Liver (tissue), 9 donors: Measurements from ENCODE around the gene PRH2. TPM values are rescaled to one million over a fixed set of nuclear protein-coding genes. Genes with fewer than 3 reads are reported as not detected.

Experiments used
- DNase-seq: peaks from one replicate; pipeline ENCODE4 v3.0.0-alpha.2; 2017; ENCODE audit warnings: low spot score
- H3K27ac ChIP-seq, 2 donors: one replicate each; pipeline ENCODE4 v1.7.0; 2013; ENCODE audit warnings: inconsistent platforms in 2 of 2, low read length in 2 of 2, control low read depth in 1 of 2, low read depth in 1 of 2, mild to moderate bottlenecking in 1 of 2
- H3K27me3 ChIP-seq, 4 donors: one replicate each; pipeline versions ENCODE4 v1.6.1 to v1.7.0; 2013; ENCODE audit warnings: low read length in 3 of 4, inconsistent platforms in 1 of 4, mild to moderate bottlenecking in 1 of 4, moderate library complexity in 1 of 4; ENCODE audit not compliant: control insufficient read depth in 4 of 4, insufficient read depth in 4 of 4
- H3K36me3 ChIP-seq, 4 donors: one replicate each; pipeline versions ENCODE4 v1.6.1 to v1.7.0; 2013; ENCODE audit warnings: low read length in 3 of 4, mild to moderate bottlenecking in 3 of 4, low read depth in 1 of 4, moderate library complexity in 1 of 4; ENCODE audit not compliant: control insufficient read depth in 4 of 4, insufficient read depth in 3 of 4
- H3K4me1 ChIP-seq, 4 donors: one replicate each; pipeline versions ENCODE4 v1.6.1 to v1.7.0; 2013; ENCODE audit warnings: low read length in 3 of 4, mild to moderate bottlenecking in 3 of 4, moderate library complexity in 1 of 4; ENCODE audit not compliant: control insufficient read depth in 4 of 4, insufficient read depth in 4 of 4
- H3K4me3 ChIP-seq, 3 donors: one replicate each; pipeline versions ENCODE4 v1.6.1 to v1.7.0; 2013; ENCODE audit warnings: low read length in 3 of 3, control low read depth in 1 of 3, low read depth in 1 of 3, mild to moderate bottlenecking in 1 of 3
- H3K9ac ChIP-seq, 2 donors: one replicate each; pipeline ENCODE4 v1.7.0; 2013; ENCODE audit warnings: low read length in 2 of 2, mild to moderate bottlenecking in 2 of 2, moderate library complexity in 2 of 2, control low read depth in 1 of 2, low read depth in 1 of 2
- H3K9me3 ChIP-seq, 4 donors: one replicate each; pipeline versions ENCODE4 v1.6.1 to v1.7.0; 2013; ENCODE audit warnings: low read length in 3 of 4; ENCODE audit not compliant: control insufficient read depth in 4 of 4
- EGR1 ChIP-seq, 2 donors: IDR thresholded peaks; 2 replicates each; pipeline ENCODE4 v1.6.1; 2016 to 2018; ENCODE audit warnings: antibody characterized with exemption in 2 of 2, low read depth in 2 of 2
- FOXA1 ChIP-seq: IDR thresholded peaks from 2 replicates; pipeline ENCODE4 v1.6.1; 2016; ENCODE audit warnings: antibody characterized with exemption
- FOXA2 ChIP-seq: IDR thresholded peaks from 2 replicates; pipeline ENCODE4 v1.6.1; 2016; ENCODE audit warnings: antibody characterized with exemption
- GABPA ChIP-seq, 2 donors: IDR thresholded peaks in 1 of 2; conservative IDR thresholded peaks in 1 of 2; 2 replicates each; pipeline ENCODE4 v1.6.1; 2016; ENCODE audit warnings: antibody characterized with exemption in 2 of 2, mild to moderate bottlenecking in 1 of 2, moderate library complexity in 1 of 2
- HNF4A ChIP-seq, 2 donors: conservative IDR thresholded peaks; 2 replicates each; pipeline ENCODE4 v1.6.1; 2016; ENCODE audit warnings: antibody characterized with exemption in 2 of 2, mild to moderate bottlenecking in 2 of 2
- HNF4G ChIP-seq: IDR thresholded peaks from 2 replicates; pipeline ENCODE4 v1.6.1; 2016; ENCODE audit warnings: antibody characterized with exemption
- JUND ChIP-seq, 2 donors: IDR thresholded peaks; 2 replicates each; pipeline ENCODE4 v1.6.1; 2016; ENCODE audit warnings: antibody characterized with exemption in 2 of 2
- NR2F2 ChIP-seq: IDR thresholded peaks from 2 replicates; pipeline ENCODE4 v1.6.1; 2016; ENCODE audit warnings: antibody characterized with exemption
- RAD21 ChIP-seq, 2 donors: IDR thresholded peaks; 2 replicates each; pipeline ENCODE4 v1.6.1; 2016; ENCODE audit warnings: antibody characterized with exemption in 2 of 2, mild to moderate bottlenecking in 2 of 2
- SP1 ChIP-seq: IDR thresholded peaks from 2 replicates; pipeline ENCODE4 v1.6.1; 2018; ENCODE audit warnings: antibody characterized with exemption, mild to moderate bottlenecking
- TAF1 ChIP-seq: conservative IDR thresholded peaks from 2 replicates; pipeline ENCODE4 v1.6.1; 2016; ENCODE audit warnings: antibody characterized with exemption, mild to moderate bottlenecking
- YY1 ChIP-seq: IDR thresholded peaks from 2 replicates; pipeline ENCODE4 v1.6.1; 2016; ENCODE audit warnings: antibody characterized with exemption, mild to moderate bottlenecking
- WGBS: extraction: QIAGEN DNeasy Blood & Tissue Kit; methylation state at CpG from one replicate; pipeline ENCODE4 v1.1.7; 2013; 5-methylcytosine and 5-hydroxymethylcytosine counted together
- polyA plus RNA-seq, 2 donors: library from polyadenylated mRNA; stranded (reverse) in 1 of 2; unstranded in 1 of 2; fragments of 200-250 nt in 1 of 2; fragments of >200 nt in 1 of 2; fragmentation: Nextera tagmentation in 1 of 2; extraction: Ambion mirVana in 1 of 2; gene quantifications; one replicate each; pipeline versions ENCODE4 v1.2.1 to v1.2.3, GENCODE V29; 2013 to 2015
- total RNA-seq, 2 donors: library from RNA; depleted of rRNA; stranded (reverse); fragments of >200 nt; gene quantifications; one replicate each; pipeline ENCODE4 v1.2.3, GENCODE V29; 2014
- TF ChIP-seq, protein P1 (sequence below): IDR thresholded peaks from 2 replicates; pipeline ENCODE4 v1.6.1; 2016; ENCODE audit warnings: antibody characterized with exemption
- TF ChIP-seq, protein P2 (sequence below): fragments of 150-350 bp; IDR thresholded peaks from 2 replicates; pipeline ENCODE4 v1.5.1; 2017; ENCODE audit warnings: improper control_type of control experiment, low read depth, low read length; ENCODE audit not compliant: missing input control
- TF ChIP-seq, protein P3 (sequence below): IDR thresholded peaks from 2 replicates; pipeline ENCODE4 v1.6.1; 2016; ENCODE audit warnings: antibody characterized with exemption
- TF ChIP-seq, protein P4 (sequence below): IDR thresholded peaks from 2 replicates; pipeline ENCODE4 v1.6.1; 2016; ENCODE audit warnings: antibody characterized with exemption
- TF ChIP-seq, protein P5 (sequence below): IDR thresholded peaks from 2 replicates; pipeline ENCODE4 v1.6.1; 2016; ENCODE audit warnings: antibody characterized with exemption, mild to moderate bottlenecking
- donor health status: healthy.
- donor health status: healthy.
- donor health status: healthy.
- donor health status: healthy.
- donor health status: healthy.

Gene PRH2
- total and polyA plus RNA-seq, 4 donors, result 0.23 to 0.42 (median 0.40) TPM; not detected in 1

DNA sequence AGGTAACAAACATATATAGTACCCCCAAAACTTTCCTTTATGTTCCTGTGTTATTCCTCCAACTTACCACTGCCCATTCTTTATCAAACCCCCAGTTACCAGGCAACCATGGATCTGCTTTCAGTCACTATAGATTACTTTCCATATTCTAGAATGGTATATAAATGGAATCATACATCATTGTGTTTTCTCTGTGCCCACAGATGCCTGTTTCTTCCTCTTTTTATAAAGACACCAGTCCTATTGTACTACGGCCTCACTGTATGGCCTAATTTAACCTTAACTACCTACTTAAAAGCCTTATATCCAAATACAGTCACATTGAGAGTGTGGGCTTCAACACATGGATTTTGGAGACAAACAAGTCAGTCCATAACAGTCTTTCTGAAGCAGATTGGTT is 7.5 kb downstream of the PRH2 start:
- no peak overlapping the region for H3K27ac ChIP-seq
- 91% methylated on average over 1 of the region's 1 CpG for WGBS
- H3K4me3 ChIP-seq, result no peak overlapping the region
- no peaks in the 10 kb centered on the region for H3K36me3 ChIP-seq
- H3K27me3 ChIP-seq, result no peaks in the 10 kb centered on the region
- no peaks in the 10 kb centered on the region for H3K4me1 ChIP-seq
- TF ChIP-seq, protein P1, sequence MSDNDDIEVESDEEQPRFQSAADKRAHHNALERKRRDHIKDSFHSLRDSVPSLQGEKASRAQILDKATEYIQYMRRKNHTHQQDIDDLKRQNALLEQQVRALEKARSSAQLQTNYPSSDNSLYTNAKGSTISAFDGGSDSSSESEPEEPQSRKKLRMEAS, result no peak
- no peak for TF ChIP-seq HNF4A (conservative IDR thresholded peaks at IDR 0.05)
- TF ChIP-seq EGR1 (IDR thresholded peaks at IDR 0.05; ENCODE audit: low read depth in 2 of 2), result no peak
- no peak for TF ChIP-seq FOXA1
- TF ChIP-seq, protein P2, sequence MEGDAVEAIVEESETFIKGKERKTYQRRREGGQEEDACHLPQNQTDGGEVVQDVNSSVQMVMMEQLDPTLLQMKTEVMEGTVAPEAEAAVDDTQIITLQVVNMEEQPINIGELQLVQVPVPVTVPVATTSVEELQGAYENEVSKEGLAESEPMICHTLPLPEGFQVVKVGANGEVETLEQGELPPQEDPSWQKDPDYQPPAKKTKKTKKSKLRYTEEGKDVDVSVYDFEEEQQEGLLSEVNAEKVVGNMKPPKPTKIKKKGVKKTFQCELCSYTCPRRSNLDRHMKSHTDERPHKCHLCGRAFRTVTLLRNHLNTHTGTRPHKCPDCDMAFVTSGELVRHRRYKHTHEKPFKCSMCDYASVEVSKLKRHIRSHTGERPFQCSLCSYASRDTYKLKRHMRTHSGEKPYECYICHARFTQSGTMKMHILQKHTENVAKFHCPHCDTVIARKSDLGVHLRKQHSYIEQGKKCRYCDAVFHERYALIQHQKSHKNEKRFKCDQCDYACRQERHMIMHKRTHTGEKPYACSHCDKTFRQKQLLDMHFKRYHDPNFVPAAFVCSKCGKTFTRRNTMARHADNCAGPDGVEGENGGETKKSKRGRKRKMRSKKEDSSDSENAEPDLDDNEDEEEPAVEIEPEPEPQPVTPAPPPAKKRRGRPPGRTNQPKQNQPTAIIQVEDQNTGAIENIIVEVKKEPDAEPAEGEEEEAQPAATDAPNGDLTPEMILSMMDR, result no peak
- H3K9ac ChIP-seq, result no peak overlapping the region
- H3K9me3 ChIP-seq, result no peaks in the 10 kb centered on the region
- DNase-seq, result no peak

DNA sequence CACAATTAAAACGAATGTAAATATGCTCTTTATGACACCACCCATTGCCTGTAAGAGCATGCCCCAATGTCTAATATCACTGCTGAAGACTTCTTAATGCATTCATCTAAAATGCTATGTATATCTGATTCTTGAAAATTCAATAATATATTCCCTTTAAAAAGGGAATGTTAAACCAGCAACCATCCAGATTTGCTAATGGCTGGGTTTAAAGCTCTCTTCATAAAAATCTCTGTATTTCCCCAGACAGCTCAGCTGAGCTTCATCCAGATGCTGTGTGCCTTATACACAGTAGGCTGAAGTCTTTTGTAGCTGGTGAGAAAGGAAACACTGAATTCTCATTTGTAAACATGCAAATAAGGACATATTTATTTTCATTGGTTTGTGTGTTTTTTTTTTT is 10.1 kb downstream of the PRH2 start, which contains the start of gene TAS2R14:
Gene TAS2R14 (minus strand): TSS at position 101 of the 400 bp plus-strand sequence. CDS start 56 bp downstream, at position 45.
- Histone ChIP-seq H3K9ac (no peak within 1 kb of the TSS), H3K4me3 (no peak within 1 kb of the TSS), H3K9me3 (no peaks in the 10 kb centered on the region), H3K27ac (no peak within 1 kb of the TSS), H3K36me3 (no peaks in the 10 kb centered on the region), H3K27me3 (no peaks in the 10 kb centered on the region), H3K4me1 (no peaks in the 10 kb centered on the region)
- DNase-seq, result no peak
- TF ChIP-seq, protein P3, sequence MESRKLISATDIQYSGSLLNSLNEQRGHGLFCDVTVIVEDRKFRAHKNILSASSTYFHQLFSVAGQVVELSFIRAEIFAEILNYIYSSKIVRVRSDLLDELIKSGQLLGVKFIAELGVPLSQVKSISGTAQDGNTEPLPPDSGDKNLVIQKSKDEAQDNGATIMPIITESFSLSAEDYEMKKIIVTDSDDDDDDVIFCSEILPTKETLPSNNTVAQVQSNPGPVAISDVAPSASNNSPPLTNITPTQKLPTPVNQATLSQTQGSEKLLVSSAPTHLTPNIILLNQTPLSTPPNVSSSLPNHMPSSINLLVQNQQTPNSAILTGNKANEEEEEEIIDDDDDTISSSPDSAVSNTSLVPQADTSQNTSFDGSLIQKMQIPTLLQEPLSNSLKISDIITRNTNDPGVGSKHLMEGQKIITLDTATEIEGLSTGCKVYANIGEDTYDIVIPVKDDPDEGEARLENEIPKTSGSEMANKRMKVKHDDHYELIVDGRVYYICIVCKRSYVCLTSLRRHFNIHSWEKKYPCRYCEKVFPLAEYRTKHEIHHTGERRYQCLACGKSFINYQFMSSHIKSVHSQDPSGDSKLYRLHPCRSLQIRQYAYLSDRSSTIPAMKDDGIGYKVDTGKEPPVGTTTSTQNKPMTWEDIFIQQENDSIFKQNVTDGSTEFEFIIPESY, result no peak
- TF ChIP-seq GABPA (IDR thresholded peaks at IDR 0.05 in 1 of 2, conservative IDR thresholded peaks at IDR 0.05 in 1 of 2), result no peak
- TF ChIP-seq, protein P2, result no peak
- TF ChIP-seq, protein P4, sequence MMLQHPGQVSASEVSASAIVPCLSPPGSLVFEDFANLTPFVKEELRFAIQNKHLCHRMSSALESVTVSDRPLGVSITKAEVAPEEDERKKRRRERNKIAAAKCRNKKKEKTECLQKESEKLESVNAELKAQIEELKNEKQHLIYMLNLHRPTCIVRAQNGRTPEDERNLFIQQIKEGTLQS, result no peak
- no peak for TF ChIP-seq EGR1 (IDR thresholded peaks at IDR 0.05; ENCODE audit: low read depth in 2 of 2)
- TF ChIP-seq YY1, result no peak
- TF ChIP-seq, protein P5, sequence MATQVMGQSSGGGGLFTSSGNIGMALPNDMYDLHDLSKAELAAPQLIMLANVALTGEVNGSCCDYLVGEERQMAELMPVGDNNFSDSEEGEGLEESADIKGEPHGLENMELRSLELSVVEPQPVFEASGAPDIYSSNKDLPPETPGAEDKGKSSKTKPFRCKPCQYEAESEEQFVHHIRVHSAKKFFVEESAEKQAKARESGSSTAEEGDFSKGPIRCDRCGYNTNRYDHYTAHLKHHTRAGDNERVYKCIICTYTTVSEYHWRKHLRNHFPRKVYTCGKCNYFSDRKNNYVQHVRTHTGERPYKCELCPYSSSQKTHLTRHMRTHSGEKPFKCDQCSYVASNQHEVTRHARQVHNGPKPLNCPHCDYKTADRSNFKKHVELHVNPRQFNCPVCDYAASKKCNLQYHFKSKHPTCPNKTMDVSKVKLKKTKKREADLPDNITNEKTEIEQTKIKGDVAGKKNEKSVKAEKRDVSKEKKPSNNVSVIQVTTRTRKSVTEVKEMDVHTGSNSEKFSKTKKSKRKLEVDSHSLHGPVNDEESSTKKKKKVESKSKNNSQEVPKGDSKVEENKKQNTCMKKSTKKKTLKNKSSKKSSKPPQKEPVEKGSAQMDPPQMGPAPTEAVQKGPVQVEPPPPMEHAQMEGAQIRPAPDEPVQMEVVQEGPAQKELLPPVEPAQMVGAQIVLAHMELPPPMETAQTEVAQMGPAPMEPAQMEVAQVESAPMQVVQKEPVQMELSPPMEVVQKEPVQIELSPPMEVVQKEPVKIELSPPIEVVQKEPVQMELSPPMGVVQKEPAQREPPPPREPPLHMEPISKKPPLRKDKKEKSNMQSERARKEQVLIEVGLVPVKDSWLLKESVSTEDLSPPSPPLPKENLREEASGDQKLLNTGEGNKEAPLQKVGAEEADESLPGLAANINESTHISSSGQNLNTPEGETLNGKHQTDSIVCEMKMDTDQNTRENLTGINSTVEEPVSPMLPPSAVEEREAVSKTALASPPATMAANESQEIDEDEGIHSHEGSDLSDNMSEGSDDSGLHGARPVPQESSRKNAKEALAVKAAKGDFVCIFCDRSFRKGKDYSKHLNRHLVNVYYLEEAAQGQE, result no peak
- TF ChIP-seq NR2F2, result no peak
- TF ChIP-seq, protein P1, result no peak
- no peak for TF ChIP-seq RAD21 (IDR thresholded peaks at IDR 0.05)
- no peak for TF ChIP-seq TAF1
- no peak for TF ChIP-seq FOXA1
- no peak for TF ChIP-seq FOXA2
- TF ChIP-seq HNF4G, result no peak
- no peak for TF ChIP-seq SP1
- TF ChIP-seq JUND (IDR thresholded peaks at IDR 0.05), result no peak
- TF ChIP-seq HNF4A (conservative IDR thresholded peaks at IDR 0.05), result no peak
- 84% methylated on average over 1 of the region's 1 CpG for WGBS
